Suppressor macrophage (primary cell): Measurements from ENCODE around the gene PAX6.

ENCODE experiments used
- DNase-seq, 4 experiments: peaks; one replicate each; pipeline ENCODE4 v3.0.0-alpha.2; 2020 to 2022

Gene PAX6

GRCh38 chr11:31807799-31808667 lies 3.1 kb downstream of the PAX6 start:
- DNase-seq: no peak

GRCh38 chr11:31806928-31807798 lies 4.0 kb downstream of the PAX6 start:
- no peak for DNase-seq

- DNase-seq: no peak
Observed at GRCh38 chr11:31806186-31806927, 4.8 kb downstream of the PAX6 start.

GRCh38 chr11:31805629-31806185 lies 5.4 kb downstream of the PAX6 start:
- DNase-seq: no peak

GRCh38 chr11:31805037-31805628 lies 6.0 kb downstream of the PAX6 start:
- DNase-seq: no peak

GRCh38 chr11:31804312-31805036 lies 6.6 kb downstream of the PAX6 start:
- DNase-seq: peak in 1 of 4 experiments; percentile 22

GRCh38 chr11:31803813-31804311 lies 7.3 kb downstream of the PAX6 start:
- no peak for DNase-seq

GRCh38 chr11:31802990-31803812 lies 7.9 kb downstream of the PAX6 start:
- DNase-seq: no peak

- DNase-seq: no peak
Observed at GRCh38 chr11:31802609-31802989, 8.5 kb downstream of the PAX6 start.

GRCh38 chr11:31802000-31802551 lies 9.0 kb downstream of the PAX6 start:
- no peak for DNase-seq

GRCh38 chr11:31801298-31801702 lies 9.8 kb downstream of the PAX6 start:
- DNase-seq: no peak

GRCh38 chr11:31800398-31801265 lies 10.5 kb downstream of the PAX6 start:
- no peak for DNase-seq

- DNase-seq: no peak
Observed at GRCh38 chr11:31799435-31800397, 11.4 kb downstream of the PAX6 start.

- DNase-seq: peak in 1 of 4 experiments; percentile 30
Observed at GRCh38 chr11:31798554-31799434, 12.3 kb downstream of the PAX6 start.

- DNase-seq: no peak
Observed at GRCh38 chr11:31798057-31798553, 13.0 kb downstream of the PAX6 start.
